Measurements from ENCODE around the gene PHLDB1. TPM values are rescaled to one million over a fixed set of nuclear protein-coding genes. Genes with fewer than 3 reads are reported as not detected.

Gene PHLDB1
- total and polyA plus RNA-seq, 4 donors = 27.3 to 90.5 (median 76.1) TPM

DNA sequence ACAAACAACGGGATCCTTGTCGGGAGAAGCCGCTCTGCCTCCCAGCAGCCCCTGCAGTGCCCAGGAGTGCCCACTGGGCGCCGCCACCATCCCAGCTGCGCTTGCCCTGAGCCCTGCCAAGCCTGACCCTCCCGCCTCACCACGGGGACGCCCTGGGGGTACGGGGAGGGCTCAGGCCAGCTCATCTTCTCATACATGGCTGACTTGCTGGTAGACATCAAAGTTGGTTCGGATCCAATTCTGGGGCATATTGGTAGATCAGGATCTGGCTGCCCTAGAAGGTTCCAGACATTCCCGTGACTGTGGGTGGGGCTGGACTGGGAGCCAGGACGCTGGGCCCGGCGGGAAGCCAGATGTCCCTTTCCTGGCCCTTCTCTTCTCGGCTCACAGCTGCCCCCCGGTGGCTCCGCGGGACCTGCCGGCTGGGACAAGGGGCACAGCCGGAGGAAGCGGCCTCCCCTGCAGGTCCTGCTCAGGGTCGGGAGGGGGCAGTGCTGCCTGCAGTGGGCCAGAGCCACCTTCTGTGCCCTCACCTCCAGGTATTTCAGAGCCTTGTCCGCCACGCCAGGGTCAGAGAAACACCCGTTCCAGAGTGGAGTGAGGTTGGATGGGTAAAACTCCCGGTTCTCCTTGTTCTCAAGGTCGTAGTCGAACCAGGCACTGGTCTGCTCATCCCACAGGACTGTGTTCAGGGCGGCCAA lies 82.6 kb downstream of the PHLDB1 start:
- peak; percentile 94 for ATAC-seq (ENCODE audit: insufficient read depth, low FRiP score)
- DNase-seq = peak; percentile 90 to 95 (median 92)
- TF ChIP-seq, protein P1, sequence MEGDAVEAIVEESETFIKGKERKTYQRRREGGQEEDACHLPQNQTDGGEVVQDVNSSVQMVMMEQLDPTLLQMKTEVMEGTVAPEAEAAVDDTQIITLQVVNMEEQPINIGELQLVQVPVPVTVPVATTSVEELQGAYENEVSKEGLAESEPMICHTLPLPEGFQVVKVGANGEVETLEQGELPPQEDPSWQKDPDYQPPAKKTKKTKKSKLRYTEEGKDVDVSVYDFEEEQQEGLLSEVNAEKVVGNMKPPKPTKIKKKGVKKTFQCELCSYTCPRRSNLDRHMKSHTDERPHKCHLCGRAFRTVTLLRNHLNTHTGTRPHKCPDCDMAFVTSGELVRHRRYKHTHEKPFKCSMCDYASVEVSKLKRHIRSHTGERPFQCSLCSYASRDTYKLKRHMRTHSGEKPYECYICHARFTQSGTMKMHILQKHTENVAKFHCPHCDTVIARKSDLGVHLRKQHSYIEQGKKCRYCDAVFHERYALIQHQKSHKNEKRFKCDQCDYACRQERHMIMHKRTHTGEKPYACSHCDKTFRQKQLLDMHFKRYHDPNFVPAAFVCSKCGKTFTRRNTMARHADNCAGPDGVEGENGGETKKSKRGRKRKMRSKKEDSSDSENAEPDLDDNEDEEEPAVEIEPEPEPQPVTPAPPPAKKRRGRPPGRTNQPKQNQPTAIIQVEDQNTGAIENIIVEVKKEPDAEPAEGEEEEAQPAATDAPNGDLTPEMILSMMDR (IDR thresholded peaks at IDR 0.05; ENCODE audit: control extremely low read depth, extremely low read depth) = peak; percentile 95
- Histone ChIP-seq H3K9ac (ENCODE audit: insufficient read depth in 1 of 2, low read length in 2 of 2) (peak overlapping the region in 1 of 2 donors; percentile 68), H3K9me3 (ENCODE audit: control insufficient read depth in 4 of 4, insufficient read depth in 3 of 4, low read length in 3 of 4) (no peaks in the 10 kb centered on the region), H3K4me1 (ENCODE audit: control insufficient read depth in 5 of 5, insufficient read depth in 5 of 5, low read length in 5 of 5) (no peaks in the 10 kb centered on the region), H3K36me3 (ENCODE audit: control insufficient read depth in 4 of 4, insufficient read depth in 4 of 4, low read length in 4 of 4) (no peaks in the 10 kb centered on the region), H3K4me3 (no peak overlapping the region), H3K27ac (ENCODE audit: low read depth in 1 of 2, low read length in 1 of 2) (peak overlapping the region; percentile 36 to 73), H3K27me3 (ENCODE audit: control insufficient read depth in 3 of 3, insufficient read depth in 3 of 3, low read length in 2 of 3) (no peaks in the 10 kb centered on the region)
- 6 to 8% methylated on average over 28 to 30 of the region's 30 CpGs for WGBS, 2 donors

DNA sequence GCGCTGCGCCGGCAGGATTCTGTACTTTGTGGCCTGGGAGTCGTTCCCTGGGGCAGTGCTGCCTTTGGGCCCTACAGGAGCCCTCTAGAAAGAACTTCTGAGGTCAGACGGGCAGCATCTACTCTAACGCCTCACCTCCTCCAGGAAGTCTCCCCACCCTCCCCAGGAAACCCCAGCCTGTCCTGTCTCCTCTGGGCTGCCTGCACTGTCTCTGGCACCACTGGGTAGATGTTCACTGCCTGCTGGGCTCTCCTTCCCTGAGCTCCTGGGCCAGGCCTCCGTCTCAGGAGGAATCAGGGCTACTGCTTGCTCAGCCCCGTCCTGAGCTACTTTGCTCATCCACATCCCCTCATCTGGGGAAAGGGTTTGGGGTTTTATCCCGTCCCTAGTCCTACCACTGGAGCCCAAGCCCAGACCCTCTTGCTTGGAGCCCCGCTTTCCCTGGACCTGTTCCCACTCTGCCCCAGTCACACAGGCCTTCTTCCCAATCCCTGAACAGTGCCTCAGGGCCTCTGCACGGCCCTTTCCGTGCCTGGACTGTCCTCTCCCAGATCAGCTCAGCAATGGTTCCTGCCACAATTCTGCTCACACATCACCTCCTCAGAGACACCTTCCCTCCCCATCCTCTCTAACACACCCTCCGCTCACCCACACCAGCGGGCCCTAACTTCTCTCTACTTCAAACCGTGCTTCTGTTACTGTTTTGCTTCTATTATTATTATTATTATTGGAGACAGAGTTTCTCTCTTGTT lies 83.3 kb downstream of the PHLDB1 start:
- H3K27ac ChIP-seq (ENCODE audit: low read depth in 1 of 2, low read length in 1 of 2) = no peak overlapping the region
- H3K4me1 ChIP-seq (ENCODE audit: control insufficient read depth in 5 of 5, insufficient read depth in 5 of 5, low read length in 5 of 5) = no peaks in the 10 kb centered on the region
- H3K9ac ChIP-seq (ENCODE audit: insufficient read depth in 1 of 2, low read length in 2 of 2) = peak overlapping the region in 1 of 2 donors; percentile 19
- H3K36me3 ChIP-seq (ENCODE audit: control insufficient read depth in 4 of 4, insufficient read depth in 4 of 4, low read length in 4 of 4) = no peaks in the 10 kb centered on the region
- no peaks in the 10 kb centered on the region for H3K9me3 ChIP-seq (ENCODE audit: control insufficient read depth in 4 of 4, insufficient read depth in 3 of 4, low read length in 3 of 4)
- H3K4me3 ChIP-seq = no peak overlapping the region
- TF ChIP-seq, protein P1 (IDR thresholded peaks at IDR 0.05; ENCODE audit: control extremely low read depth, extremely low read depth) = no peak
- ATAC-seq (ENCODE audit: insufficient read depth, low FRiP score) = no peak
- 83 to 84% methylated on average over 15 of the region's 15 CpGs for WGBS, 2 donors
- H3K27me3 ChIP-seq (ENCODE audit: control insufficient read depth in 3 of 3, insufficient read depth in 3 of 3, low read length in 2 of 3) = no peaks in the 10 kb centered on the region
- no peak for DNase-seq

- no peaks in the 10 kb centered on the region for H3K27me3 ChIP-seq (ENCODE audit: control insufficient read depth in 3 of 3, insufficient read depth in 3 of 3, low read length in 2 of 3)
- H3K36me3 ChIP-seq (ENCODE audit: control insufficient read depth in 4 of 4, insufficient read depth in 4 of 4, low read length in 4 of 4) = no peaks in the 10 kb centered on the region
- TF ChIP-seq, protein P1 (IDR thresholded peaks at IDR 0.05; ENCODE audit: control extremely low read depth, extremely low read depth) = no peak
- ATAC-seq (ENCODE audit: insufficient read depth, low FRiP score) (no peak), DNase-seq (no peak)
- WGBS, 2 donors = 59 to 69% methylated on average over 14 to 15 of the region's 15 CpGs
- H3K27ac ChIP-seq (ENCODE audit: low read depth in 1 of 2, low read length in 1 of 2) = no peak overlapping the region
- H3K9me3 ChIP-seq (ENCODE audit: control insufficient read depth in 4 of 4, insufficient read depth in 3 of 4, low read length in 3 of 4) = no peaks in the 10 kb centered on the region
- no peaks in the 10 kb centered on the region for H3K4me1 ChIP-seq (ENCODE audit: control insufficient read depth in 5 of 5, insufficient read depth in 5 of 5, low read length in 5 of 5)
- no peak overlapping the region for H3K9ac ChIP-seq (ENCODE audit: insufficient read depth in 1 of 2, low read length in 2 of 2)
- H3K4me3 ChIP-seq = no peak overlapping the region
These were observed 84.8 kb downstream of the PHLDB1 start for GRCh38 chr11:118691926-118692830.
